ENCODE results near the gene RBM45.
A peak's percentile ranks its signal among the peaks of the same experiment; 100 is the strongest.

The RBM45 gene

GRCh38 chr2:178084273-178084672 lies 28.0 kb upstream of the RBM45 start:
- no peak for TF ChIP-seq CTCF (IDR thresholded peaks at IDR 0.05; ENCODE audit: poor library complexity, severe bottlenecking)
- no peak for ATAC-seq (ENCODE audit: low read depth)
- no peaks in the 10 kb centered on the region for H3K36me3 ChIP-seq (ENCODE audit: low read depth)
- H3K4me1 ChIP-seq (ENCODE audit: insufficient read depth, poor library complexity, severe bottlenecking), result no peaks in the 10 kb centered on the region
- H3K27me3 ChIP-seq (ENCODE audit: insufficient read depth, poor library complexity, severe bottlenecking), result no peaks in the 10 kb centered on the region
- DNase-seq (ENCODE audit: low spot score), result no peak
- no peak overlapping the region for H3K4me3 ChIP-seq (ENCODE audit: severe bottlenecking)
- H3K9me3 ChIP-seq (ENCODE audit: severe bottlenecking), result no peaks in the 10 kb centered on the region
- no peak overlapping the region for H3K27ac ChIP-seq (ENCODE audit: poor library complexity, severe bottlenecking)

GRCh38 chr2:178088774-178089270 lies 23.4 kb upstream of the RBM45 start:
- Histone ChIP-seq H3K9me3 (ENCODE audit: severe bottlenecking) (no peaks in the 10 kb centered on the region), H3K27me3 (ENCODE audit: insufficient read depth, poor library complexity, severe bottlenecking) (no peaks in the 10 kb centered on the region), H3K4me1 (ENCODE audit: insufficient read depth, poor library complexity, severe bottlenecking) (no peaks in the 10 kb centered on the region), H3K36me3 (ENCODE audit: low read depth) (no peaks in the 10 kb centered on the region), H3K4me3 (ENCODE audit: severe bottlenecking) (no peak overlapping the region), H3K27ac (ENCODE audit: poor library complexity, severe bottlenecking) (no peak overlapping the region)
- no peak for TF ChIP-seq CTCF (IDR thresholded peaks at IDR 0.05; ENCODE audit: poor library complexity, severe bottlenecking)
- DNase-seq (ENCODE audit: low spot score) (no peak), ATAC-seq (ENCODE audit: low read depth) (no peak)

GRCh38 chr2:178093471-178093870 lies 18.8 kb upstream of the RBM45 start:
- no peak for TF ChIP-seq CTCF (IDR thresholded peaks at IDR 0.05; ENCODE audit: poor library complexity, severe bottlenecking)

GRCh38 chr2:178101321-178102079 lies 10.7 kb upstream of the RBM45 start:
- Histone ChIP-seq H3K27me3 (ENCODE audit: insufficient read depth, poor library complexity, severe bottlenecking) (no peaks in the 10 kb centered on the region), H3K36me3 (ENCODE audit: low read depth) (no peaks in the 10 kb centered on the region), H3K9me3 (ENCODE audit: severe bottlenecking) (no peaks in the 10 kb centered on the region), H3K4me1 (ENCODE audit: insufficient read depth, poor library complexity, severe bottlenecking) (no peaks in the 10 kb centered on the region), H3K27ac (ENCODE audit: poor library complexity, severe bottlenecking) (no peak overlapping the region), H3K4me3 (ENCODE audit: severe bottlenecking) (no peak overlapping the region)
- ATAC-seq (ENCODE audit: low read depth) (peak; percentile 42; the same call in 1 of the 3 replicates), DNase-seq (ENCODE audit: low spot score) (no peak)
- TF ChIP-seq CTCF (IDR thresholded peaks at IDR 0.05; ENCODE audit: poor library complexity, severe bottlenecking), result no peak

More at GRCh38 chr2:178093471-178093870, 18.8 kb upstream of the RBM45 start:
- no peaks in the 10 kb centered on the region for H3K27me3 ChIP-seq (ENCODE audit: insufficient read depth, poor library complexity, severe bottlenecking)
- H3K4me3 ChIP-seq (ENCODE audit: severe bottlenecking), result no peak overlapping the region
- no peaks in the 10 kb centered on the region for H3K9me3 ChIP-seq (ENCODE audit: severe bottlenecking)
- no peak for DNase-seq (ENCODE audit: low spot score)
- no peak for ATAC-seq (ENCODE audit: low read depth)
- no peaks in the 10 kb centered on the region for H3K4me1 ChIP-seq (ENCODE audit: insufficient read depth, poor library complexity, severe bottlenecking)
- H3K36me3 ChIP-seq (ENCODE audit: low read depth), result no peaks in the 10 kb centered on the region
- H3K27ac ChIP-seq (ENCODE audit: poor library complexity, severe bottlenecking), result no peak overlapping the region

GRCh38 chr2:178105566-178105965 lies 6.7 kb upstream of the RBM45 start:
- no peaks in the 10 kb centered on the region for H3K9me3 ChIP-seq (ENCODE audit: severe bottlenecking)
- H3K4me1 ChIP-seq (ENCODE audit: insufficient read depth, poor library complexity, severe bottlenecking), result no peaks in the 10 kb centered on the region
- no peaks in the 10 kb centered on the region for H3K27me3 ChIP-seq (ENCODE audit: insufficient read depth, poor library complexity, severe bottlenecking)
- H3K4me3 ChIP-seq (ENCODE audit: severe bottlenecking), result no peak overlapping the region
- ATAC-seq (ENCODE audit: low read depth) (peak; percentile 38; the same call in 1 of the 3 replicates), DNase-seq (ENCODE audit: low spot score) (no peak)
- TF ChIP-seq CTCF (IDR thresholded peaks at IDR 0.05; ENCODE audit: poor library complexity, severe bottlenecking), result no peak
- H3K36me3 ChIP-seq (ENCODE audit: low read depth), result no peaks in the 10 kb centered on the region
- no peak overlapping the region for H3K27ac ChIP-seq (ENCODE audit: poor library complexity, severe bottlenecking)

All from RWPE2 (cell line).